HG03175 (cell line): ENCODE data around the gene GPR160.
A peak's percentile ranks its signal among the peaks of the same experiment; 100 is the strongest.
"Not testable (repeated sequence)": the region's sequence is repeated elsewhere in the genome, so short reads cannot be mapped to it uniquely, and the experiment has no call there.

Source experiments
- ATAC-seq: cut with Tn5 transposase; IDR thresholded peaks from one replicate; pipeline ENCODE4 v1.9.1; 2021; ENCODE audit warnings: mild to moderate bottlenecking, moderate library complexity; ENCODE audit not compliant: unreplicated experiment

The GPR160 gene

GRCh38 chr3:170109579-170110293 is 71.9 kb downstream of the GPR160 start:
- no peak for ATAC-seq

- no peak for ATAC-seq
Measured at GRCh38 chr3:170111147-170111771, 73.5 kb downstream of the GPR160 start.

- ATAC-seq, result not testable (repeated sequence)
Measured at GRCh38 chr3:170114165-170114564, 76.4 kb downstream of the GPR160 start.

GRCh38 chr3:170117134-170117533 is 79.3 kb downstream of the GPR160 start:
- ATAC-seq, result no peak

GRCh38 chr3:170128259-170128976 is 90.6 kb downstream of the GPR160 start:
- peak; percentile 83 for ATAC-seq

- ATAC-seq, result peak; percentile 56
Measured at GRCh38 chr3:170128977-170129431, 91.2 kb downstream of the GPR160 start.

- no peak for ATAC-seq
Measured at GRCh38 chr3:170130532-170130931, 92.7 kb downstream of the GPR160 start.

- no peak for ATAC-seq
Measured at GRCh38 chr3:170132335-170132734, 94.5 kb downstream of the GPR160 start.
